KOPT-K1 (cell line): ENCODE data around the gene SLC44A3.

ENCODE experiments used
- H3K27ac ChIP-seq: fragments of 200-600 bp; sonication (generic); 2 replicates; pipeline ENCODE4 v1.5.1; 2016; ENCODE audit warnings: antibody characterized with exemption, mild to moderate bottlenecking, low read depth, low read length; ENCODE audit not compliant: poor library complexity, severe bottlenecking
- H3K36me3 ChIP-seq: fragments of 200-600 bp; sonication (generic); 2 replicates; pipeline ENCODE4 v1.5.1; 2017; ENCODE audit warnings: antibody characterized with exemption, mild to moderate bottlenecking, low read length, moderate library complexity; ENCODE audit not compliant: insufficient read depth
- H3K9me3 ChIP-seq: fragments of 200-600 bp; sonication (generic); 2 replicates; pipeline ENCODE4 v1.5.1; 2017; ENCODE audit warnings: antibody characterized with exemption, low read length, mild to moderate bottlenecking; ENCODE audit not compliant: insufficient read depth, poor library complexity, severe bottlenecking

Gene SLC44A3

GRCh38 chr1:94865360-94865759 is 45.2 kb downstream of the SLC44A3 start:
- H3K9me3 ChIP-seq: no peaks in the 10 kb centered on the region
- no peaks in the 10 kb centered on the region for H3K36me3 ChIP-seq
- H3K27ac ChIP-seq: no peak overlapping the region

- H3K27ac ChIP-seq: no peak overlapping the region
These were observed 46.1 kb downstream of the SLC44A3 start for GRCh38 chr1:94866164-94866807.

GRCh38 chr1:94871031-94871430 is 50.9 kb downstream of the SLC44A3 start:
- Histone ChIP-seq H3K36me3 (no peaks in the 10 kb centered on the region), H3K27ac (no peak overlapping the region), H3K9me3 (no peaks in the 10 kb centered on the region)

More at GRCh38 chr1:94866164-94866807, 46.1 kb downstream of the SLC44A3 start:
- Histone ChIP-seq H3K9me3 (no peaks in the 10 kb centered on the region), H3K36me3 (no peaks in the 10 kb centered on the region)

- Histone ChIP-seq H3K36me3 (no peaks in the 10 kb centered on the region), H3K27ac (no peak overlapping the region), H3K9me3 (no peaks in the 10 kb centered on the region)
These were observed 52.8 kb downstream of the SLC44A3 start for GRCh38 chr1:94872771-94873495.

- Histone ChIP-seq H3K36me3 (no peaks in the 10 kb centered on the region), H3K9me3 (no peaks in the 10 kb centered on the region), H3K27ac (no peak overlapping the region)
These were observed 53.6 kb downstream of the SLC44A3 start for GRCh38 chr1:94873520-94874351.

GRCh38 chr1:94874423-94874822 is 54.3 kb downstream of the SLC44A3 start:
- Histone ChIP-seq H3K36me3 (no peaks in the 10 kb centered on the region), H3K9me3 (no peaks in the 10 kb centered on the region), H3K27ac (no peak overlapping the region)

GRCh38 chr1:94875794-94876193 is 55.6 kb downstream of the SLC44A3 start:
- Histone ChIP-seq H3K36me3 (no peaks in the 10 kb centered on the region), H3K9me3 (no peaks in the 10 kb centered on the region), H3K27ac (no peak overlapping the region)

GRCh38 chr1:94876362-94876761 is 56.2 kb downstream of the SLC44A3 start:
- Histone ChIP-seq H3K36me3 (no peaks in the 10 kb centered on the region), H3K27ac (no peak overlapping the region), H3K9me3 (no peaks in the 10 kb centered on the region)

GRCh38 chr1:94878329-94878728 is 58.2 kb downstream of the SLC44A3 start:
- H3K27ac ChIP-seq: no peak overlapping the region
- no peaks in the 10 kb centered on the region for H3K9me3 ChIP-seq
- H3K36me3 ChIP-seq: no peaks in the 10 kb centered on the region

GRCh38 chr1:94883691-94884090 is 63.5 kb downstream of the SLC44A3 start:
- H3K36me3 ChIP-seq: no peaks in the 10 kb centered on the region
- no peaks in the 10 kb centered on the region for H3K9me3 ChIP-seq
- H3K27ac ChIP-seq: peak overlapping the region; percentile 52

GRCh38 chr1:94884106-94884505 is 63.9 kb downstream of the SLC44A3 start:
- Histone ChIP-seq H3K9me3 (no peaks in the 10 kb centered on the region), H3K27ac (peak overlapping the region; percentile 52)

GRCh38 chr1:94884507-94884906 is 64.3 kb downstream of the SLC44A3 start:
- Histone ChIP-seq H3K27ac (no peak overlapping the region), H3K36me3 (no peaks in the 10 kb centered on the region), H3K9me3 (no peaks in the 10 kb centered on the region)

More at GRCh38 chr1:94884106-94884505, 63.9 kb downstream of the SLC44A3 start:
- H3K36me3 ChIP-seq: no peaks in the 10 kb centered on the region

GRCh38 chr1:94886361-94886760 is 66.2 kb downstream of the SLC44A3 start:
- Histone ChIP-seq H3K9me3 (no peaks in the 10 kb centered on the region), H3K36me3 (no peaks in the 10 kb centered on the region), H3K27ac (no peak overlapping the region)

GRCh38 chr1:94887106-94887505 is 66.9 kb downstream of the SLC44A3 start:
- H3K36me3 ChIP-seq: no peaks in the 10 kb centered on the region
- no peak overlapping the region for H3K27ac ChIP-seq
- no peaks in the 10 kb centered on the region for H3K9me3 ChIP-seq

- H3K36me3 ChIP-seq: no peaks in the 10 kb centered on the region
- H3K9me3 ChIP-seq: no peaks in the 10 kb centered on the region
- no peak overlapping the region for H3K27ac ChIP-seq
These were observed 67.5 kb downstream of the SLC44A3 start for GRCh38 chr1:94887603-94888171.
